K562 (cell line): ENCODE results near the gene KTI12. TPM values are rescaled to one million over a fixed set of nuclear protein-coding genes. Genes with fewer than 3 reads are reported as not detected.
A peak's percentile ranks its signal among the peaks of the same experiment; 100 is the strongest.

ENCODE experiments used
- BHLHE40 ChIP-seq: IDR thresholded peaks from 2 replicates; pipeline ENCODE4 v1.6.1; 2011; ENCODE audit warnings: low read length, improper control_type of control experiment
- CHD7 ChIP-seq: fragments of 200-600 bp; sonication (generic); IDR thresholded peaks from one replicate; pipeline ENCODE4 v1.6.1; 2012; ENCODE audit warnings: mild to moderate bottlenecking, low read depth, low read length, inconsistent platforms
- FIP1L1 ChIP-seq: fragments of 200-400 bp; formaldehyde crosslinking; IDR thresholded peaks from 2 replicates; pipeline ENCODE4 v1.6.1; 2018; ENCODE audit warnings: mild to moderate bottlenecking, low read depth, low read length; ENCODE audit not compliant: poor library complexity, severe bottlenecking
- KLF13 ChIP-seq: fragments of 450-650 bp; IDR thresholded peaks from 2 replicates; pipeline ENCODE4 v1.6.1; 2016; ENCODE audit warnings: missing genetic modification characterization, low read depth, mild to moderate bottlenecking, missing compliant biosample characterization, moderate library complexity, borderline replicate concordance
- TAL1 ChIP-seq: fragments of 450-650 bp; IDR thresholded peaks from 2 replicates; pipeline ENCODE4 v1.6.1; 2016; ENCODE audit warnings: mild to moderate bottlenecking
- TEAD1 ChIP-seq, 2 experiments: fragments of 450-650 bp in 1 of 2; sonication (generic) in 1 of 2; formaldehyde crosslinking; IDR thresholded peaks; 2 replicates each; pipeline versions ENCODE4 v1.4.0 to v1.8.0; 2020 to 2022; ENCODE audit warnings: mild to moderate bottlenecking in 2 of 2, missing genetic modification reagents in 1 of 2
- THAP12 ChIP-seq: fragments of 250-450 bp; sonication (Bioruptor Pico); IDR thresholded peaks from 2 replicates; pipeline ENCODE4 v1.9.0; 2021; ENCODE audit warnings: mild to moderate bottlenecking, inconsistent platforms
- ZC3H4 ChIP-seq: sonication (generic); formaldehyde crosslinking; IDR thresholded peaks from 2 replicates; pipeline ENCODE4 v1.9.0; 2021; ENCODE audit warnings: missing genetic modification reagents, borderline replicate concordance
- ZC3H8 ChIP-seq: fragments of 450-650 bp; IDR thresholded peaks from 2 replicates; pipeline ENCODE4 v1.6.1; 2017
- ZKSCAN8 ChIP-seq: fragments of 200-800 bp; sonication (Bioruptor generic); IDR thresholded peaks from 2 replicates; pipeline ENCODE4 v1.6.1; 2016; ENCODE audit warnings: missing genetic modification characterization, missing compliant biosample characterization
- ZNF174 ChIP-seq: fragments of 250-450 bp; sonication (Bioruptor Pico); IDR thresholded peaks from 2 replicates; pipeline ENCODE4 v1.4.0; 2020; ENCODE audit warnings: mild to moderate bottlenecking
- polyA plus RNA-seq, 8 experiments: library from polyadenylated mRNA; depleted of rRNA in 4 of 8; stranded (reverse) in 5 of 8; unstranded in 3 of 8; fragments of >200 nt; fragmentation: Nextera tagmentation in 2 of 8; fragmentation: Illumina TruSeq in 1 of 8; extraction: Ambion mirVana in 2 of 8; extraction: Trizol in 1 of 8; gene quantifications; 2 replicates each; pipeline versions ENCODE4 v1.2.1 to v1.2.3, GENCODE V29; 2011 to 2014; ENCODE audit warnings: inconsistent platforms in 1 of 8, missing spikeins in 1 of 8
- total RNA-seq, 7 experiments: library from RNA; depleted of rRNA in 6 of 7; stranded (reverse); fragments of >200 nt in 6 of 7; fragmentation: Illumina TruSeq in 2 of 7; extraction: Trizol in 2 of 7; gene quantifications; 2 replicates each; pipeline versions ENCODE4 v1.2.1 to v1.2.3, GENCODE V29; 2011 to 2021; ENCODE audit warnings: low replicate concordance in 1 of 7
- TF ChIP-seq, protein P1 (sequence below): conservative IDR thresholded peaks from 2 replicates; pipeline ENCODE4 v1.6.1; 2011; ENCODE audit warnings: low read depth, mild to moderate bottlenecking, low read length; ENCODE audit not compliant: control insufficient read depth

Gene KTI12
- total and polyA plus RNA-seq, 9 of the 15 experiments (the other 6 are each of a cell fraction or from before 2014, with no cell fraction given), result 3.1 to 22.8 (median 11.6) TPM

GRCh38 chr1:52056163-52056936 lies 22.7 kb upstream of the KTI12 start, which contains the start of gene BTF3L4 (continued):
- TF ChIP-seq KLF13 (tag) (peak; percentile 68; the same call in 1 of the 2 replicates), ZC3H8 (no peak), ZNF174 (no peak), BHLHE40 (peak; percentile 71), THAP12 (CRISPR knock-in tag) (no peak), CHD7 (no peak), ZKSCAN8 (no peak), TAL1 (0 out of 2 replicates have a peak, but pooled peaks have one; percentile 9), ZC3H4 (CRISPR knock-in tag) (no peak), TEAD1 (CRISPR knock-in tag; IDR thresholded peaks at IDR 0.05) (peak in 1 of 2 experiments; percentile 79; a peak in 2 of 4 replicates), FIP1L1 (no peak)
- TF ChIP-seq, protein P1, sequence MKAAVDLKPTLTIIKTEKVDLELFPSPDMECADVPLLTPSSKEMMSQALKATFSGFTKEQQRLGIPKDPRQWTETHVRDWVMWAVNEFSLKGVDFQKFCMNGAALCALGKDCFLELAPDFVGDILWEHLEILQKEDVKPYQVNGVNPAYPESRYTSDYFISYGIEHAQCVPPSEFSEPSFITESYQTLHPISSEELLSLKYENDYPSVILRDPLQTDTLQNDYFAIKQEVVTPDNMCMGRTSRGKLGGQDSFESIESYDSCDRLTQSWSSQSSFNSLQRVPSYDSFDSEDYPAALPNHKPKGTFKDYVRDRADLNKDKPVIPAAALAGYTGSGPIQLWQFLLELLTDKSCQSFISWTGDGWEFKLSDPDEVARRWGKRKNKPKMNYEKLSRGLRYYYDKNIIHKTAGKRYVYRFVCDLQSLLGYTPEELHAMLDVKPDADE, result peak; percentile 69
